Measurements from ENCODE around the gene BAHD1.

GRCh38 chr15:40392986-40393948 lies 47.5 kb upstream of the BAHD1 start:
- TF ChIP-seq CTCF (IDR thresholded peaks at IDR 0.05) (no peak), EP300 (IDR thresholded peaks at IDR 0.05) (no peak), POLR2A (IDR thresholded peaks at IDR 0.05) (no peak)
